Mammary epithelial cell (primary cell): ENCODE measurements around the gene ARPC5.

Experiments
- CTCF ChIP-seq, 2 donors: IDR thresholded peaks in 1 of 2; conservative IDR thresholded peaks in 1 of 2; 2 replicates each; pipeline ENCODE4 v1.5.1; 2011 to 2012; ENCODE audit warnings: inconsistent platforms in 2 of 2, low read length in 2 of 2, mild to moderate bottlenecking in 2 of 2, control low read depth in 1 of 2, low read depth in 1 of 2; ENCODE audit not compliant: insufficient read depth in 1 of 2; ENCODE audit errors: extremely low read depth in 1 of 2
- EZH2 ChIP-seq: IDR thresholded peaks from 2 replicates; pipeline ENCODE4 v1.6.1; 2012; ENCODE audit warnings: low read length, inconsistent platforms, borderline replicate concordance

DNA sequence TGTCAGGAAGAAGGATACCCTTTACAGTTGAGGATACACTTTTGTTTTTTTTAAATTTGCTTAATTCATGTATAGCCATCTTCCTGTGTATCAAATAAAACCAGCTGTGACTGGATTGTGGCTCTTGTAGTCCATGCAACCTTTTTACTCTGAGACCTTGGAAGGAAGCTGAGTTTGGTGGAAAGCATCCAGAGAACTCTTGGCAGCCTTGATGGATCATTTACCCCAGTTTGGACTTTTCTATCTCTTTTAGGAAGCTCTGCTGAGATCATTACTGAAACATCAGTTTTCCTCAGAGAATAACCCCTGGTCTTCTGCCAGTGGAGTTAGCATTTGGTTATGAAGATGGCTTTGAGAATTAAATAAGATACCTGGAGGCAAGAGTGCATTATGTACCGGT is 38.8 kb upstream of the ARPC5 start:
- TF ChIP-seq CTCF (conservative IDR thresholded peaks at IDR 0.05 in 1 of 2, IDR thresholded peaks at IDR 0.05 in 1 of 2; ENCODE audit: extremely low read depth in 1 of 2, insufficient read depth in 1 of 2, low read depth in 1 of 2, low read length in 2 of 2) (no peak), EZH2 (no peak)
